ENCODE results near the gene CALHM3.

CALHM3 gene

GRCh38 chr10:103465411-103466179 is 13.4 kb downstream of the CALHM3 start:
- Histone ChIP-seq H3K36me3 (no peaks in the 10 kb centered on the region), H3K9me3 (no peaks in the 10 kb centered on the region), H3K27me3 (peaks cover 25% of the 10 kb centered on the region), H3K27ac (no peak overlapping the region), H3K4me3 (ENCODE audit: low read depth in 1 of 2, low read length in 1 of 2) (no peak overlapping the region), H3K4me1 (ENCODE audit: control insufficient read depth in 1 of 2, insufficient read depth in 1 of 2, low read depth in 1 of 2, low read length in 1 of 2) (no peaks in the 10 kb centered on the region)
- TF ChIP-seq CTCF (IDR thresholded peaks at IDR 0.05) = no peak

GRCh38 chr10:103463499-103463898 is 15.5 kb downstream of the CALHM3 start:
- H3K4me1 ChIP-seq (ENCODE audit: control insufficient read depth in 1 of 2, insufficient read depth in 1 of 2, low read depth in 1 of 2, low read length in 1 of 2) = no peaks in the 10 kb centered on the region

GRCh38 chr10:103459615-103460014 is 19.4 kb downstream of the CALHM3 start:
- Histone ChIP-seq H3K36me3 (no peaks in the 10 kb centered on the region), H3K27ac (no peak overlapping the region), H3K27me3 (peaks cover 14% of the 10 kb centered on the region), H3K9me3 (no peaks in the 10 kb centered on the region), H3K4me1 (ENCODE audit: control insufficient read depth in 1 of 2, insufficient read depth in 1 of 2, low read depth in 1 of 2, low read length in 1 of 2) (no peaks in the 10 kb centered on the region), H3K4me3 (ENCODE audit: low read depth in 1 of 2, low read length in 1 of 2) (no peak overlapping the region)
- TF ChIP-seq CTCF (IDR thresholded peaks at IDR 0.05) = no peak

More at GRCh38 chr10:103463499-103463898, 15.5 kb downstream of the CALHM3 start:
- no peak for TF ChIP-seq CTCF (IDR thresholded peaks at IDR 0.05)
- Histone ChIP-seq H3K27ac (no peak overlapping the region), H3K4me3 (ENCODE audit: low read depth in 1 of 2, low read length in 1 of 2) (no peak overlapping the region), H3K27me3 (peaks cover 13% of the 10 kb centered on the region), H3K9me3 (no peaks in the 10 kb centered on the region), H3K36me3 (no peaks in the 10 kb centered on the region)

GRCh38 chr10:103458720-103459119 is 20.3 kb downstream of the CALHM3 start, which contains the start of gene CALHM1:
Gene CALHM1, minus strand, starts transcription at chr10:103458900. Its CDS starts 149 bp downstream, at chr10:103458751.
- Histone ChIP-seq H3K4me1 (ENCODE audit: control insufficient read depth in 1 of 2, insufficient read depth in 1 of 2, low read depth in 1 of 2, low read length in 1 of 2) (no peaks in the 10 kb centered on the region), H3K9me3 (no peaks in the 10 kb centered on the region), H3K36me3 (no peaks in the 10 kb centered on the region), H3K27me3 (peaks cover 23% of the 10 kb centered on the region), H3K4me3 (ENCODE audit: low read depth in 1 of 2, low read length in 1 of 2) (no peak within 1 kb of the TSS), H3K27ac (no peak within 1 kb of the TSS)
- TF ChIP-seq CTCF (IDR thresholded peaks at IDR 0.05) = no peak

GRCh38 chr10:103457896-103458583 is 21.0 kb downstream of the CALHM3 start:
- Histone ChIP-seq H3K4me3 (ENCODE audit: low read depth in 1 of 2, low read length in 1 of 2) (no peak overlapping the region), H3K36me3 (no peaks in the 10 kb centered on the region), H3K27ac (no peak overlapping the region), H3K27me3 (peaks cover 30% of the 10 kb centered on the region), H3K4me1 (ENCODE audit: control insufficient read depth in 1 of 2, insufficient read depth in 1 of 2, low read depth in 1 of 2, low read length in 1 of 2) (no peaks in the 10 kb centered on the region), H3K9me3 (no peaks in the 10 kb centered on the region)
- no peak for TF ChIP-seq CTCF (IDR thresholded peaks at IDR 0.05)

Data from neutrophil (primary cell).